Limb (tissue), 2 donors: Measurements from ENCODE around the gene IQGAP3.
"Not testable (repeated sequence)": the region's sequence is repeated elsewhere in the genome, so short reads cannot be mapped to it uniquely, and the experiment has no call there.

Experiments
- DNase-seq, 2 donors: peaks; one replicate each; pipeline ENCODE4 v3.0.0-alpha.2; 2016; ENCODE audit errors: extremely low spot score in 2 of 2

IQGAP3 gene

GRCh38 chr1:156571261-156571852 is 1.0 kb downstream of the IQGAP3 start:
- peak in 1 of 2 donors; percentile 43 for DNase-seq

GRCh38 chr1:156566436-156566835 is 5.9 kb downstream of the IQGAP3 start:
- DNase-seq: no peak

- DNase-seq: no peak
These were observed 6.8 kb downstream of the IQGAP3 start for GRCh38 chr1:156565519-156565918.

GRCh38 chr1:156560585-156561163 is 11.7 kb downstream of the IQGAP3 start:
- no peak for DNase-seq

- DNase-seq: no peak
These were observed 12.5 kb downstream of the IQGAP3 start for GRCh38 chr1:156559797-156560385.

- no peak for DNase-seq
These were observed 13.1 kb downstream of the IQGAP3 start for GRCh38 chr1:156559086-156559796.

GRCh38 chr1:156556354-156556753 is 16.0 kb downstream of the IQGAP3 start:
- no peak for DNase-seq

- no peak for DNase-seq
These were observed 16.6 kb downstream of the IQGAP3 start for GRCh38 chr1:156555715-156556114.

- DNase-seq: no peak
These were observed 17.4 kb downstream of the IQGAP3 start for GRCh38 chr1:156554971-156555370.

GRCh38 chr1:156553860-156554485 is 18.4 kb downstream of the IQGAP3 start:
- DNase-seq: no peak

- not testable (repeated sequence) for DNase-seq
These were observed 19.4 kb downstream of the IQGAP3 start for GRCh38 chr1:156552937-156553336.

GRCh38 chr1:156552518-156552917 is 19.8 kb downstream of the IQGAP3 start:
- no peak for DNase-seq

GRCh38 chr1:156551869-156552268 is 20.5 kb downstream of the IQGAP3 start:
- no peak for DNase-seq

GRCh38 chr1:156551066-156551643 is 21.2 kb downstream of the IQGAP3 start:
- DNase-seq: no peak

GRCh38 chr1:156550346-156550745 is 22.0 kb downstream of the IQGAP3 start:
- no peak for DNase-seq

- DNase-seq: no peak
These were observed 22.5 kb downstream of the IQGAP3 start for GRCh38 chr1:156549831-156550230.

GRCh38 chr1:156549390-156549789 is 23.0 kb downstream of the IQGAP3 start:
- no peak for DNase-seq

GRCh38 chr1:156547982-156548381 is 24.4 kb downstream of the IQGAP3 start:
- no peak for DNase-seq

GRCh38 chr1:156547434-156547833 is 24.9 kb downstream of the IQGAP3 start:
- no peak for DNase-seq

GRCh38 chr1:156546267-156546666 is 26.1 kb downstream of the IQGAP3 start:
- DNase-seq: no peak

GRCh38 chr1:156544592-156545102 is 27.7 kb downstream of the IQGAP3 start:
- no peak for DNase-seq
